Stimulated activated CD4-positive, alpha-beta T cell treated with anti-CD3 and anti-CD28 coated beads, Interleukin-4, amount 100 ng/mL, for 4 hours (primary cell): ENCODE data around the gene ATOH8.
A peak's percentile ranks its signal among the peaks of the same experiment; 100 is the strongest.

Experiments
- DNase-seq, 2 experiments: peaks; one replicate each; pipeline ENCODE4 v3.0.0-alpha.2; 2020

Gene ATOH8

GRCh38 chr2:85755122-85756027, 1.6 kb downstream of the ATOH8 start:
- DNase-seq, result peak in 1 of 2 experiments; percentile 28

DNA sequence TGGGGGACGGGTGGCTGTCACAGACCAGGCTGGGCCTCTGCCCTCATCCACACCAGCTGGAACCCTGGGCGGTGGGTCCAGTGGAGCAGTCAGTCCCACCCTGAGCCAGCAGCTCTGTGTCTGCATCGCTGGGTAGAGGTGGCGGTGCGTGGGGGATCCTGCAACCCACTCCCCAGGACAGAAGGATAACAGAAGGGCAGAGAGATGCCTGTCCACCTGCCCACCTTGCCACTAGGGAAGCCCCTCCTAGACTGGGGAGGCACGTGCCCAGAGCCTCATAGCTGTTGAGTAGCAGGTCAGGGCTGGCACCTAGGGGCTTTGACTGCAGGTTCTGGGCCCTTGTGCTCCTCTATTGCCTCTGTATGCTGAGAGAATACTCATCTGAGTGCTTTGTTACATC, 2.4 kb downstream of the ATOH8 start:
- DNase-seq, result no peak

GRCh38 chr2:85756822-85757435, 3.1 kb downstream of the ATOH8 start:
- DNase-seq, result no peak

- no peak for DNase-seq
Observed at GRCh38 chr2:85757860-85758259, 4.1 kb downstream of the ATOH8 start.

DNA sequence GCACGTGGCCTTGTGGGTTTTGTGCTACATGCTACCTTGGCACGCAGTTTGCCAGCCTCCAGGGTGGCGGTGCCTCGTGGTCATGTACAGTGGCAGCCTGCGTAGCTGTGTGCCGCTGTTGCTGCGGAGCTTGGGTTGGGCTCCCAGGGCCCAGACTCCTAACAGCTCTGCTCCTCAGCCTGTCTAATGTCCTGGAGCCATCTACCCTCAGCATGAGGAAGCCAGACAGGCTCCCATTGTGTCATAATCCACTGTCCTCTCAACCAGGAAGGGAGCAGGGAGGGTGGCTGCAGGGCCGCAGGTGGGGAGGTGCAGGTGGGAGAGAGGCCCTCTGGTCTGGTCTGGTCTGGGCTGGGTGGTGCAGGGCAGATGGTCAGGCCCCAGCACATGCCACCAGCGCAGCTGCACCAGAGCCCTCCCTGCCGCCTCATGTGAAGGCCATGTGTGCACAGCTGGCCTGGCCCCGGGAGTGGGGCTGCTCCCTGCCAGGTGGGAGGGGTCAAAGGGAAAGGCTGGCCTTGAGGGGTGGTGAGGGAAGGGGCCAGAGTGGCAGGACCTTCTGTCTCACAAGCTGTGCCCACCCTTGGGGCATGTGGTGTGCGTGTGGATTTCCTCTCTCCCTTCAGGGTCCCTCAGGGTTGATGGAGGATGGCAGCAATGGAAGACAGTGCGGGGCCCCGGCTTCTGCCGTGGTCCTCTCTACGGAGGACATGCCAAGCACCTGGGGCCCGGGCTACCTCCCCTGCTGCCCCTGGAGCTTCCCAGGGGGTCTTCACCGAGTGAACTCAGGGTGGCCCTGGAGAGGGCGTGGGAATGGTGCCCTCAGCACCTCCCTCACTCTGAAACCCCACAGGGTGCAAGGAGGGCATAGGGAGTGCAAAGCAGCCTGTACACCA, 4.8 kb downstream of the ATOH8 start:
- no peak for DNase-seq

- DNase-seq, result no peak
Observed at GRCh38 chr2:85759257-85759613, 5.4 kb downstream of the ATOH8 start.

GRCh38 chr2:85760371-85760770, 6.6 kb downstream of the ATOH8 start:
- DNase-seq, result no peak

GRCh38 chr2:85760872-85761271, 7.1 kb downstream of the ATOH8 start:
- no peak for DNase-seq

DNA sequence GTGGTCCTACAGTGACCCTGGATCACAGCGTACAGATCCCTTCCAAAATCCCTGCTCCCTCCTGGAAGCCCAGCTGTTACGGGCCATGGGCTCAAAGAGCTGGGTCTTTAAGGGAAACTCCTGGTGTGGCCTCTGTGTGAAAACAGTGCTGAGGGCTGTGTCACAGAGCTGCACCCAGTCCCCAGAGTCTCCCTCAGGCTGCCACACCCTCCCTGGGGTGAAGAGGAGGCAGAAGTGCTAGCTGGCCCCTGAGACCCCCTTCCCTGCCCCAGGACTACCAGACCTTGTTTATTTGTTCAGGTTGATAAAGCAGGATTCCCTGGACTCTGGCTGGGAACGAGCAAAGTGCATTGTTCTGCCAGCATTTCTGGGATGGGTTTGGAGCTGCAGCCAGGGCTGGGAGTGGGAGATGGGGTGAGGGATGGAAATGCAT, 7.7 kb downstream of the ATOH8 start:
- no peak for DNase-seq

DNA sequence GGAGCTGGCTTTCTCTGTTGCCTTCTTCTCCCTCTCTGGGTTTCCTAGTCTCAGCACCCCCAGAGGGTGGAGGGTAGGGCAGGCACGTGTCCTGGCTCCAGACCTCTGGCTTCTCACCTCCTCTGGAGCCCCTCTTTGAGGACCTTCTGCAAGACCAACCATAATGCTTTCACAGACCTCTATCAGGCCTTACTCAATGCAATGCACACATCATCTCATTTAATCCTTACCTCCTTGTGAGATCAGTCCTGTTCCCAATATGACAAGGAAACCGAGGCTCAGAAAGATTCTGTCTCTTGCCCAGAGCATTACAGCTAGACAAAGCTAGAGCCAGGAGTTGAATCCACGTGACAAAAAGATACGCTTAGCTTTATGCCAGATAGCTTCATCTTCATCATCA, 8.2 kb downstream of the ATOH8 start:
- no peak for DNase-seq

DNA sequence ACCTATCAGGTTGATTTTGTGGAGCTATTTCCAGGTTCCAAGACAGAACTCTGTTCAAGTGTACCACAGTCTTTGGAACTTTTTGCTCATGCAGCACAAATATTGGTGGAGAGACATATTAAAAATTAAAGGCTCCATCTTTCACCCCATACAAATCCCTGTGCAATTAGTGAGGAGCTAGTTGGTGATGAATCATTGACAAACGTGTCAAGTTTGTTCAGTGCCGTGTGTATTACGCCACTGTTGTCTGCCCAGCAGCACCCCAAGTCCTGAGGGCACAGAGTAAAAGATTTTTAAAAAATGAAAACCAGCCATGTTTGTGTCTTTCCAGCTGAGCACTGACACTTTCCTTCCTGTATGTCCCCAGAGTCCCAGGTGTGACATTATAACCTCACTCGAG, 9.3 kb downstream of the ATOH8 start:
- DNase-seq, result no peak

GRCh38 chr2:85763831-85764230, 10.0 kb downstream of the ATOH8 start:
- no peak for DNase-seq

DNA sequence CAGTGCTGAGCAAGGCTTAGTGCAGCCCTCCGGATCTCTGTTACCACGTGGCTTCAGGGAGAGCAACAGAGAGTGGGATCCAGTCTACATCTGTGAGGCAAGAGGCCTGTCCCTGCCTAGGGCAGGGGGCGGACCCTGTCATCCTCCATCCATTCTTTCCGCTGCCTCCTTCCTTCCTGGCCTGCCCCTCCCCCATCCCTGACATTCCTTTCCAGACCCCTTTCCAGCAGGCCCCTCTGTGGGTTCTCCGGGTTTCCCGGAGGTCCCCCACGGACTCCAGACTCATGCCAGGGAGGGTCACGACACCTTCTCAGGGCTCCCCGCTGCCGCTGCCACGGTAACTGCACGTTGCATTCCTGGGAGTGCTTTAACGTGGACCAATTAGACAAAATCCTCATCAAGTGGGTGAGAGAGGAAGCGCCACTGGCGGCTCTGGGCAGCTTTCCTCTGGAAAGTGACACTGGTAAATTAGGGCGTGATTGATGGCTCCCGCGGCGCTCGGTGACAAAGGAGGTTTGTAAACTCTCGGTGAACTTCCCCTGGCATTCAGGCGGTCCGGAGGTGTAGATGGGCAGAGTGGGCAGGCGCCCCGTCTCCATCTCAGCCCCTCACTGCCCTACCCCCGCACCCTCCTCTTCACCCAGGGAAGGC, 11.4 kb downstream of the ATOH8 start:
- no peak for DNase-seq

- DNase-seq, result no peak
Observed at GRCh38 chr2:85766229-85766628, 12.4 kb downstream of the ATOH8 start.

GRCh38 chr2:85767803-85768665, 14.2 kb downstream of the ATOH8 start:
- DNase-seq, result no peak

- no peak for DNase-seq
Observed at GRCh38 chr2:85768713-85769112, 14.9 kb downstream of the ATOH8 start.

- DNase-seq, result no peak
Observed at GRCh38 chr2:85769236-85769982, 15.6 kb downstream of the ATOH8 start.

GRCh38 chr2:85769983-85770362, 16.2 kb downstream of the ATOH8 start:
- no peak for DNase-seq

- no peak for DNase-seq
Observed at GRCh38 chr2:85770369-85770768, 16.6 kb downstream of the ATOH8 start.

DNA sequence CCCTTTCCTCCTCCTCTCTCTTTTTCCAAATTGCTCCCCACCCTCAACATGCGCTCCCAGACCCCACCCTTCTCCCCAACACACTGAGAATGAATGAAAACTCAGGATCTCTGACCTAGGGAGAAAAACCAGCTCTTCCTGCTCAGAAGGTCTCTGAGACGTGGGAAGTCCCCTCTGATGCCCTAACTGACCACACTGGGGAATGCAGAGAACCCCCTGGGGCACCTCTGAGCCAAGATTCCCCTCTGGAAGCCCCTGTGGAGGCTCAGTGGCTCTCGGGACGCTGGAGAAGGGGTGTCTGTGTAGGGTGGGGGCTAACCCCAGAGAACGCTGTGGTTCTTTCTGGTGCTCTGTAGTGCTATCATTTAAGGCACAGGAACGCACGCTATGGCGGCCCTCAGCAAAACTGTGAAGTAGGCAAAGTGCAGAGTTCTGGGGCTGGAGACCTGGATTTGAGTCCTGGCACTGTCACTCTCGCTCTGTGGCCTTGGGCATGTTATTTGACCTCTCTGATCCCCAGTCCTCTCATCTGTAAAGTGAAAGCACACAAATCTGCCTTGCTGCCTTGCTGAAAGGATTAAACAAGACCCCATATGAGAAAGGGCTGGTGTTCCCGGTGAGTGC, 17.1 kb downstream of the ATOH8 start:
- DNase-seq, result no peak

- DNase-seq, result no peak
Observed at GRCh38 chr2:85771486-85771885, 17.7 kb downstream of the ATOH8 start.
